ENCODE measurements around the gene NKD1.
A peak's percentile ranks its signal among the peaks of the same experiment; 100 is the strongest.
"Not testable (repeated sequence)": the region's sequence is repeated elsewhere in the genome, so short reads cannot be mapped to it uniquely, and the experiment has no call there.

The NKD1 gene

GRCh38 chr16:50559804-50560514, 11.8 kb downstream of the NKD1 start:
- no peak for DNase-seq

- no peak for DNase-seq
Observed at GRCh38 chr16:50560903-50561863, 13.0 kb downstream of the NKD1 start.

GRCh38 chr16:50562657-50563056, 14.5 kb downstream of the NKD1 start:
- no peak for DNase-seq

- DNase-seq = no peak
Observed at GRCh38 chr16:50563989-50564388, 15.8 kb downstream of the NKD1 start.

GRCh38 chr16:50565428-50565827, 17.2 kb downstream of the NKD1 start:
- no peak for DNase-seq

GRCh38 chr16:50566014-50566962, 18.1 kb downstream of the NKD1 start:
- no peak for DNase-seq

- peak; percentile 14 for DNase-seq
Observed at GRCh38 chr16:50567651-50568050, 19.5 kb downstream of the NKD1 start.

- no peak for DNase-seq
Observed at GRCh38 chr16:50568187-50568815, 20.1 kb downstream of the NKD1 start.

GRCh38 chr16:50570354-50570753, 22.2 kb downstream of the NKD1 start:
- no peak for DNase-seq

GRCh38 chr16:50570808-50571598, 22.8 kb downstream of the NKD1 start:
- no peak for DNase-seq

- DNase-seq = no peak
Observed at GRCh38 chr16:50571786-50572185, 23.6 kb downstream of the NKD1 start.

GRCh38 chr16:50572700-50573099, 24.5 kb downstream of the NKD1 start:
- no peak for DNase-seq

- DNase-seq = no peak
Observed at GRCh38 chr16:50573279-50573678, 25.1 kb downstream of the NKD1 start.

GRCh38 chr16:50573947-50574744, 25.9 kb downstream of the NKD1 start:
- DNase-seq = no peak

- DNase-seq = no peak
Observed at GRCh38 chr16:50574745-50575136, 26.5 kb downstream of the NKD1 start.

GRCh38 chr16:50575743-50576142, 27.5 kb downstream of the NKD1 start:
- no peak for DNase-seq

GRCh38 chr16:50576403-50577113, 28.4 kb downstream of the NKD1 start:
- DNase-seq = no peak

GRCh38 chr16:50578137-50578536, 29.9 kb downstream of the NKD1 start:
- no peak for DNase-seq

- not testable (repeated sequence) for DNase-seq
Observed at GRCh38 chr16:50579373-50579772, 31.2 kb downstream of the NKD1 start.
